Neural cell (in vitro differentiated cells): ENCODE measurements around the gene OTOP3. TPM values are rescaled to one million over a fixed set of nuclear protein-coding genes. Genes with fewer than 3 reads are reported as not detected.

Experiments
- H2AFZ ChIP-seq: fragments of 200-600, 300-800 bp; sonication (generic), shearing (Covaris generic); 2 replicates; pipeline ENCODE4 v1.6.0; 2014; ENCODE audit warnings: low read depth, mild to moderate bottlenecking, antibody characterized with exemption, low read length, moderate library complexity
- H3F3A ChIP-seq: fragments of 200-600 bp; shearing (Covaris generic); 2 replicates; pipeline ENCODE4 v1.6.1; 2016; ENCODE audit warnings: mild to moderate bottlenecking, moderate library complexity, mixed read lengths, antibody characterized with exemption, low read length; ENCODE audit not compliant: insufficient read depth, poor library complexity, severe bottlenecking
- H3K27ac ChIP-seq: fragments of 200-600, 300-800 bp; sonication (generic), shearing (Covaris generic); 2 replicates; pipeline ENCODE4 v1.5.1; 2014; ENCODE audit warnings: mild to moderate bottlenecking, low read length, moderate library complexity
- H3K27me3 ChIP-seq: fragments of 300-800, 200-600 bp; sonication (generic), shearing (Covaris generic); 2 replicates; pipeline ENCODE4 v1.6.0; 2014; ENCODE audit warnings: mild to moderate bottlenecking, low read depth, low read length, moderate library complexity; ENCODE audit not compliant: insufficient read depth
- H3K36me3 ChIP-seq: fragments of 300-800, 200-600 bp; sonication (generic), shearing (Covaris generic); 2 replicates; pipeline ENCODE4 v1.5.1; 2014; ENCODE audit warnings: mild to moderate bottlenecking, antibody characterized with exemption, low read length, moderate library complexity; ENCODE audit not compliant: insufficient read depth
- H3K4me2 ChIP-seq: fragments of 300-800, 200-600 bp; sonication (generic), shearing (Covaris generic); 2 replicates; pipeline ENCODE4 v1.6.0; 2014; ENCODE audit warnings: mild to moderate bottlenecking, low read length
- H3K4me3 ChIP-seq: fragments of 300-800, 200-600 bp; sonication (generic), shearing (Covaris generic); 2 replicates; pipeline ENCODE4 v1.5.1; 2014; ENCODE audit warnings: mild to moderate bottlenecking, low read length, moderate library complexity
- H3K79me2 ChIP-seq: fragments of 200-600 bp; shearing (Covaris generic); replicated peaks from 2 replicates; pipeline ENCODE4 v1.6.0; 2014; ENCODE audit warnings: mild to moderate bottlenecking, low read length, moderate library complexity; ENCODE audit not compliant: insufficient read depth
- H3K9ac ChIP-seq: fragments of 300-800, 200-600 bp; sonication (generic), shearing (Covaris generic); 2 replicates; pipeline ENCODE4 v1.6.1; 2016; ENCODE audit warnings: mild to moderate bottlenecking, low read length, mixed read lengths
- H3K9me2 ChIP-seq: fragments of 200-600 bp; shearing (Covaris generic); 2 replicates; pipeline ENCODE4 v1.6.1; 2016; ENCODE audit warnings: mild to moderate bottlenecking, low read length, mixed read lengths; ENCODE audit not compliant: insufficient read depth
- H3K9me3 ChIP-seq: fragments of 200-600, 300-800 bp; sonication (generic), shearing (Covaris generic); 2 replicates; pipeline ENCODE4 v1.6.1; 2016; ENCODE audit warnings: mild to moderate bottlenecking, mixed run types, low read length, moderate library complexity, mixed read lengths
- H4K20me1 ChIP-seq: fragments of 200-600 bp; shearing (Covaris generic); 2 replicates; pipeline ENCODE4 v1.6.1; 2016; ENCODE audit warnings: mild to moderate bottlenecking, mixed run types; ENCODE audit not compliant: insufficient read depth
- CTCF ChIP-seq: fragments of 450-650 bp; IDR thresholded peaks from 2 replicates; pipeline ENCODE4 v1.5.1; 2014; ENCODE audit warnings: antibody characterized with exemption, mild to moderate bottlenecking, moderate library complexity; ENCODE audit not compliant: poor library complexity, severe bottlenecking
- EP300 ChIP-seq: fragments of 450-650 bp; conservative IDR thresholded peaks from 2 replicates; pipeline ENCODE4 v1.6.1; 2014; ENCODE audit warnings: antibody characterized with exemption, mild to moderate bottlenecking, moderate library complexity; ENCODE audit not compliant: poor library complexity, severe bottlenecking
- EZH2 ChIP-seq: fragments of 200-600, 300-800 bp; shearing (Covaris generic), sonication (generic); IDR thresholded peaks from 2 replicates; pipeline ENCODE4 v1.6.1; 2014; ENCODE audit warnings: antibody characterized with exemption, low read length, borderline replicate concordance, mild to moderate bottlenecking; ENCODE audit not compliant: insufficient read depth, poor library complexity, severe bottlenecking
- MXI1 ChIP-seq: fragments of 450-650 bp; conservative IDR thresholded peaks from 2 replicates; pipeline ENCODE4 v1.6.1; 2014; ENCODE audit warnings: antibody characterized with exemption, mild to moderate bottlenecking; ENCODE audit not compliant: poor library complexity, severe bottlenecking
- POLR2AphosphoS5 ChIP-seq: IDR thresholded peaks from 2 replicates; pipeline ENCODE4 v1.6.1; 2012
- RAD21 ChIP-seq: fragments of 450-650 bp; conservative IDR thresholded peaks from 2 replicates; pipeline ENCODE4 v1.6.1; 2014; ENCODE audit warnings: antibody characterized with exemption, mild to moderate bottlenecking, moderate library complexity
- REST ChIP-seq: IDR thresholded peaks from 2 replicates; pipeline ENCODE4 v1.6.1; 2012; ENCODE audit warnings: borderline replicate concordance
- SMC3 ChIP-seq: fragments of 450-650 bp; conservative IDR thresholded peaks from 2 replicates; pipeline ENCODE4 v1.6.1; 2014; ENCODE audit warnings: antibody characterized with exemption, mild to moderate bottlenecking, moderate library complexity; ENCODE audit not compliant: poor library complexity
- TAF1 ChIP-seq: IDR thresholded peaks from 2 replicates; pipeline ENCODE4 v1.6.1; 2012; ENCODE audit warnings: low read depth
- polyA minus RNA-seq: library from RNA; depleted of rRNA, polyadenylated mRNA; stranded (reverse); fragments of >200 nt; gene quantifications from 2 replicates; pipeline ENCODE4 v1.2.3, GENCODE V29; 2014
- polyA plus RNA-seq: library from polyadenylated mRNA; depleted of rRNA; stranded (reverse); fragments of >200 nt; gene quantifications from 2 replicates; pipeline ENCODE4 v1.2.3, GENCODE V29; 2014

The OTOP3 gene
- polyA plus RNA-seq (not detected in 2 replicates), polyA minus RNA-seq (not detected in 2 replicates)

- no peak within 1 kb of the TSS for H3K4me2 ChIP-seq
Measured at GRCh38 chr17:74935585-74936469, at the start of gene OTOP3. Gene OTOP3 (plus strand): TSS chr17:74935898. CDS start chr17:74935922, 24 bp downstream.

GRCh38 chr17:74888469-74888868 lies 47.2 kb upstream of the OTOP3 start:
- H3K79me2 ChIP-seq = no peaks in the 10 kb centered on the region
- no peaks in the 10 kb centered on the region for H3F3A ChIP-seq
- no peaks in the 10 kb centered on the region for H3K9me3 ChIP-seq
- peaks cover 23% of the 10 kb centered on the region for H3K27me3 ChIP-seq
- H4K20me1 ChIP-seq = no peaks in the 10 kb centered on the region
- H3K9me2 ChIP-seq = no peaks in the 10 kb centered on the region
- TF ChIP-seq MXI1 (no peak), POLR2AphosphoS5 (no peak), SMC3 (no peak), CTCF (no peak), RAD21 (no peak), TAF1 (no peak), EP300 (no peak), EZH2 (no peak), REST (no peak)
- H3K36me3 ChIP-seq = no peaks in the 10 kb centered on the region
- no peak overlapping the region for H3K4me2 ChIP-seq
- no peak overlapping the region for H2AFZ ChIP-seq
- H3K27ac ChIP-seq = no peak overlapping the region
- H3K9ac ChIP-seq = no peak overlapping the region
- no peak overlapping the region for H3K4me3 ChIP-seq

More at GRCh38 chr17:74935585-74936469, at the start of gene OTOP3:
- Histone ChIP-seq H3K4me3 (peak within 1 kb of the TSS; percentile 47), H3K79me2 (no peaks in the 10 kb centered on the region), H3K36me3 (no peaks in the 10 kb centered on the region), H2AFZ (no peak within 1 kb of the TSS), H3F3A (no peaks in the 10 kb centered on the region), H3K9ac (no peak within 1 kb of the TSS), H3K27me3 (peaks cover 86% of the 10 kb centered on the region), H4K20me1 (no peaks in the 10 kb centered on the region), H3K9me2 (no peaks in the 10 kb centered on the region), H3K27ac (no peak within 1 kb of the TSS), H3K9me3 (no peaks in the 10 kb centered on the region)
- TF ChIP-seq REST (no peak), EZH2 (peak; percentile 20), POLR2AphosphoS5 (no peak), TAF1 (no peak), RAD21 (no peak)
